Measurements from ENCODE around the gene ATP6V1G2.

DNA sequence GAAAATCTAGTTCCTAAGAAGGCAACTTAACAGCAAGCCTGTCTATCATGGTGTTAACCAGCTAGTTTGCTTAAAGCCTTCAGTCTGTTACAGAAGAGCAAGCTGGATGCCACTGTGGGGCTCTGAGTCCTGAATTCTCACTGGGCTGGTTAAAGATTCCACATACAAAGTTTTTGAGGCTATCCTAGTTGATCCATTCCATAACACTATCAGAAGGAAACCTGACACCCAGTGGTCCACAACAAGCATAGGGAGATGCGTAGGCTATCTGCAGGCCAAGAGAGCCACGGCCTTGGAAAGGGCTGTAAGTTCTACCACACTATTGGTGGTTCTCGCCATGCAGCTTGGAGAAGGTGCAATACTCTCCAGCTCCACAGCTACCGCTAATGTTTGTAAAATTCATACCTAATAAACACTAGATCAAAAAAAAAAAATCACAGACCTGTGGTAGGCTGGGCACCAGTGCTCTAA lies 18.1 kb downstream of the ATP6V1G2 start:
- TF ChIP-seq ZNF76 (tag by site-specific recombination; IDR thresholded peaks at IDR 0.05; ENCODE audit: borderline replicate concordance, low read depth) (no peak), SALL2 (tag by site-specific recombination; IDR thresholded peaks at IDR 0.05; ENCODE audit: borderline replicate concordance) (no peak), ZNF768 (tag by site-specific recombination; IDR thresholded peaks at IDR 0.05) (no peak), SCRT1 (tag by site-specific recombination; IDR thresholded peaks at IDR 0.05; ENCODE audit: borderline replicate concordance) (no peak), ZNF433 (tag by site-specific recombination; IDR thresholded peaks at IDR 0.05; ENCODE audit: low read depth) (no peak), ZBTB20 (tag by site-specific recombination; IDR thresholded peaks at IDR 0.05) (no peak), ZNF274 (IDR thresholded peaks at IDR 0.05; ENCODE audit: low read length) (no peak), ZNF274 (tag by site-specific recombination; IDR thresholded peaks at IDR 0.05; ENCODE audit: borderline replicate concordance) (no peak), ZNF114 (tag by site-specific recombination; IDR thresholded peaks at IDR 0.05) (no peak), ZFHX2 (tag by site-specific recombination; conservative IDR thresholded peaks at IDR 0.05) (no peak), YY1 (tag by site-specific recombination; IDR thresholded peaks at IDR 0.05) (no peak), ZNF341 (tag by site-specific recombination; IDR thresholded peaks at IDR 0.05; ENCODE audit: low read depth) (no peak)
- TF ChIP-seq, protein P1, sequence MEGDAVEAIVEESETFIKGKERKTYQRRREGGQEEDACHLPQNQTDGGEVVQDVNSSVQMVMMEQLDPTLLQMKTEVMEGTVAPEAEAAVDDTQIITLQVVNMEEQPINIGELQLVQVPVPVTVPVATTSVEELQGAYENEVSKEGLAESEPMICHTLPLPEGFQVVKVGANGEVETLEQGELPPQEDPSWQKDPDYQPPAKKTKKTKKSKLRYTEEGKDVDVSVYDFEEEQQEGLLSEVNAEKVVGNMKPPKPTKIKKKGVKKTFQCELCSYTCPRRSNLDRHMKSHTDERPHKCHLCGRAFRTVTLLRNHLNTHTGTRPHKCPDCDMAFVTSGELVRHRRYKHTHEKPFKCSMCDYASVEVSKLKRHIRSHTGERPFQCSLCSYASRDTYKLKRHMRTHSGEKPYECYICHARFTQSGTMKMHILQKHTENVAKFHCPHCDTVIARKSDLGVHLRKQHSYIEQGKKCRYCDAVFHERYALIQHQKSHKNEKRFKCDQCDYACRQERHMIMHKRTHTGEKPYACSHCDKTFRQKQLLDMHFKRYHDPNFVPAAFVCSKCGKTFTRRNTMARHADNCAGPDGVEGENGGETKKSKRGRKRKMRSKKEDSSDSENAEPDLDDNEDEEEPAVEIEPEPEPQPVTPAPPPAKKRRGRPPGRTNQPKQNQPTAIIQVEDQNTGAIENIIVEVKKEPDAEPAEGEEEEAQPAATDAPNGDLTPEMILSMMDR (tag by site-specific recombination; IDR thresholded peaks at IDR 0.05): no peak

Measured in HEK293 (cell line).